NOMO-1 (cell line): ENCODE results near the gene ADAM20.
"Not testable (repeated sequence)": the region's sequence is repeated elsewhere in the genome, so short reads cannot be mapped to it uniquely, and the experiment has no call there.

Experiments
- DNase-seq, 2 experiments: peaks; one replicate each; lab custom pipeline; 2025; ENCODE audit not compliant: unreplicated experiment in 2 of 2; lab: John Stamatoyannopoulos, UW

ADAM20 gene

GRCh38 chr14:70534904-70535303 lies at the start of gene ADAM20:
Gene ADAM20, minus strand, starts transcription at chr14:70535004. Its CDS starts 10,247 bp downstream, at chr14:70524757.
- DNase-seq: no peak

GRCh38 chr14:70576891-70577290 lies 42.1 kb upstream of the ADAM20 start:
- DNase-seq: no peak

GRCh38 chr14:70573050-70573449 lies 38.2 kb upstream of the ADAM20 start:
- no peak for DNase-seq

- no peak for DNase-seq
Measured at GRCh38 chr14:70571139-70571538, 36.3 kb upstream of the ADAM20 start.

GRCh38 chr14:70567791-70568190 lies 33.0 kb upstream of the ADAM20 start:
- peak; percentile 19 to 42 for DNase-seq

- DNase-seq: no peak
Measured at GRCh38 chr14:70563869-70564268, 29.1 kb upstream of the ADAM20 start.

GRCh38 chr14:70563417-70563816 lies 28.6 kb upstream of the ADAM20 start:
- DNase-seq: no peak

GRCh38 chr14:70558356-70558755 lies 23.6 kb upstream of the ADAM20 start:
- no peak for DNase-seq

GRCh38 chr14:70555890-70556289 lies 21.1 kb upstream of the ADAM20 start:
- DNase-seq: no peak

- no peak for DNase-seq
Measured at GRCh38 chr14:70538087-70538486, 3.3 kb upstream of the ADAM20 start.

- DNase-seq: no peak
Measured at GRCh38 chr14:70536830-70537229, 2.0 kb upstream of the ADAM20 start.

- no peak for DNase-seq
Measured at GRCh38 chr14:70530417-70530816, 4.4 kb downstream of the ADAM20 start.

GRCh38 chr14:70527501-70528105 lies 7.2 kb downstream of the ADAM20 start:
- DNase-seq: peak in 1 of 2 experiments; percentile 2

GRCh38 chr14:70525691-70526090 lies 9.1 kb downstream of the ADAM20 start:
- no peak for DNase-seq

GRCh38 chr14:70515811-70516210 lies 19.0 kb downstream of the ADAM20 start:
- no peak for DNase-seq

- peak; percentile 24 to 87 for DNase-seq
Measured at GRCh38 chr14:70514168-70515069, 20.4 kb downstream of the ADAM20 start.

- DNase-seq: no peak
Measured at GRCh38 chr14:70498191-70498590, 36.6 kb downstream of the ADAM20 start.

GRCh38 chr14:70489579-70490200 lies 45.1 kb downstream of the ADAM20 start:
- no peak for DNase-seq

- not testable (repeated sequence) for DNase-seq
Measured at GRCh38 chr14:70477356-70478105, 57.3 kb downstream of the ADAM20 start.

- DNase-seq: not testable (repeated sequence)
Measured at GRCh38 chr14:70475459-70475858, 59.3 kb downstream of the ADAM20 start.

GRCh38 chr14:70473825-70474224 lies 61.0 kb downstream of the ADAM20 start:
- no peak for DNase-seq
